Thoracic aorta (tissue), 2 donors: ENCODE results near the gene SLC6A7. TPM values are rescaled to one million over a fixed set of nuclear protein-coding genes. Genes with fewer than 3 reads are reported as not detected.

Experiments used
- ATAC-seq: fragments of 150-250 bp; one replicate; pipeline ENCODE4 v1.8.0; 2017; ENCODE audit warnings: low read depth; ENCODE audit not compliant: insufficient number of reproducible peaks, low FRiP score
- DNase-seq: peaks from one replicate; pipeline ENCODE4 v3.0.0-alpha.2; 2020; ENCODE audit warnings: low spot score
- H3K27ac ChIP-seq, 2 donors: fragments of 200-600 bp; sonication (generic); 1 replicate in 1 of 2; 2 replicates in 1 of 2; pipeline ENCODE4 v1.5.1; 2016; ENCODE audit warnings: mild to moderate bottlenecking in 2 of 2, moderate library complexity in 2 of 2
- H3K27me3 ChIP-seq: fragments of 200-600 bp; sonication (generic); replicated peaks from 2 replicates; pipeline ENCODE4 v1.6.0; 2016; ENCODE audit warnings: mild to moderate bottlenecking; ENCODE audit not compliant: insufficient read depth
- H3K36me3 ChIP-seq: fragments of 200-600 bp; sonication (generic); one replicate; pipeline ENCODE4 v1.5.1; 2016
- H3K4me1 ChIP-seq, 2 donors: fragments of 200-600 bp; sonication (generic); 1 replicate in 1 of 2; 2 replicates in 1 of 2; pipeline versions ENCODE4 v1.5.1 to v1.6.0; 2016; ENCODE audit warnings: low read depth in 2 of 2, mild to moderate bottlenecking in 1 of 2; ENCODE audit not compliant: control insufficient read depth in 1 of 2
- H3K4me3 ChIP-seq: fragments of 200-600 bp; sonication (generic); 2 replicates; pipeline ENCODE4 v1.5.1; 2016; ENCODE audit warnings: mild to moderate bottlenecking
- H3K9me3 ChIP-seq: fragments of 200-600 bp; sonication (generic); 2 replicates; pipeline ENCODE4 v1.5.1; 2016
- total RNA-seq, 2 donors: library from RNA; depleted of rRNA; stranded (reverse); fragments of >200 nt; gene quantifications; one replicate each; pipeline versions ENCODE4 v1.1.0 to v1.2.3, GENCODE V29; 2016
- TF ChIP-seq, protein P1 (sequence below): fragments of 200-600 bp; sonication (generic); IDR thresholded peaks from one replicate; pipeline ENCODE4 v1.5.1; 2019; ENCODE audit warnings: antibody characterized with exemption

Gene SLC6A7
- total RNA-seq, 2 donors from 2014 or later, result not detected

- no peaks in the 10 kb centered on the region for H3K36me3 ChIP-seq
- DNase-seq, result no peak
- no peaks in the 10 kb centered on the region for H3K9me3 ChIP-seq
- peaks cover 8 to 22% of the 10 kb centered on the region in 2 donors for H3K4me1 ChIP-seq
- TF ChIP-seq, protein P1, sequence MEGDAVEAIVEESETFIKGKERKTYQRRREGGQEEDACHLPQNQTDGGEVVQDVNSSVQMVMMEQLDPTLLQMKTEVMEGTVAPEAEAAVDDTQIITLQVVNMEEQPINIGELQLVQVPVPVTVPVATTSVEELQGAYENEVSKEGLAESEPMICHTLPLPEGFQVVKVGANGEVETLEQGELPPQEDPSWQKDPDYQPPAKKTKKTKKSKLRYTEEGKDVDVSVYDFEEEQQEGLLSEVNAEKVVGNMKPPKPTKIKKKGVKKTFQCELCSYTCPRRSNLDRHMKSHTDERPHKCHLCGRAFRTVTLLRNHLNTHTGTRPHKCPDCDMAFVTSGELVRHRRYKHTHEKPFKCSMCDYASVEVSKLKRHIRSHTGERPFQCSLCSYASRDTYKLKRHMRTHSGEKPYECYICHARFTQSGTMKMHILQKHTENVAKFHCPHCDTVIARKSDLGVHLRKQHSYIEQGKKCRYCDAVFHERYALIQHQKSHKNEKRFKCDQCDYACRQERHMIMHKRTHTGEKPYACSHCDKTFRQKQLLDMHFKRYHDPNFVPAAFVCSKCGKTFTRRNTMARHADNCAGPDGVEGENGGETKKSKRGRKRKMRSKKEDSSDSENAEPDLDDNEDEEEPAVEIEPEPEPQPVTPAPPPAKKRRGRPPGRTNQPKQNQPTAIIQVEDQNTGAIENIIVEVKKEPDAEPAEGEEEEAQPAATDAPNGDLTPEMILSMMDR, result no peak
- no peak for ATAC-seq
- H3K27ac ChIP-seq, result no peak overlapping the region
- no peak overlapping the region for H3K4me3 ChIP-seq
- H3K27me3 ChIP-seq, result no peaks in the 10 kb centered on the region
Measured at GRCh38 chr5:150166037-150166649, 23.7 kb upstream of the SLC6A7 start.

GRCh38 chr5:150166650-150167511 lies 23.0 kb upstream of the SLC6A7 start, which contains the start of gene CDX1:
Gene CDX1, plus strand, starts transcription at chr5:150166778. Its CDS starts 99 bp downstream, at chr5:150166877.
- TF ChIP-seq, protein P1, result no peak
- Histone ChIP-seq H3K9me3 (no peaks in the 10 kb centered on the region), H3K36me3 (no peaks in the 10 kb centered on the region), H3K27me3 (no peaks in the 10 kb centered on the region), H3K27ac (no peak within 1 kb of the TSS), H3K4me3 (no peak within 1 kb of the TSS), H3K4me1 (peaks cover 8 to 18% of the 10 kb centered on the region in 2 donors)
- ATAC-seq (no peak), DNase-seq (no peak)

- DNase-seq (no peak), ATAC-seq (no peak)
- Histone ChIP-seq H3K4me1 (peaks cover 8 to 12% of the 10 kb centered on the region in 2 donors), H3K27me3 (no peaks in the 10 kb centered on the region), H3K4me3 (no peak overlapping the region), H3K27ac (no peak overlapping the region), H3K9me3 (no peaks in the 10 kb centered on the region), H3K36me3 (no peaks in the 10 kb centered on the region)
- TF ChIP-seq, protein P1, result no peak
Measured at GRCh38 chr5:150167512-150167850, 22.4 kb upstream of the SLC6A7 start.

DNA sequence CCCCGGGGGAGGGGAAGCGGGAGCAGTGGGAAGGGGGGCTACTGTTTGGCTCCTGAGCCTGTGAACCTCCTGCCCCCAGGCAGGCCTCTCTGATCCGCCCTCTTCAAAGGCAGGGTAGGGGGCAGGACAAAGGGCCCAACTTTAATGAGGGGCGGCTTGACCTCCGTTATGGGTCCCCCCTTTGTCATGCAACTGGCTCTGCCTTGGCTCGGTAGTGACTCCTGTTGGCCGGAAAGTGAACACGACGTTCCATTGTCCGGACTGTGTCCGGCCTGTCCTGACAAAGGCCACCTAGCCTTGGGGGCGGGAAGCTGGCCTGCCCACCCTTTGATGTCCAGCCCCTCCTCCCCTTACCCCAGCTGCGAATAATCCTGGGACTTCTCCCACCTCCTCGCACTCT lies 22.0 kb upstream of the SLC6A7 start:
- no peak for DNase-seq
- Histone ChIP-seq H3K9me3 (no peaks in the 10 kb centered on the region), H3K27ac (no peak overlapping the region), H3K36me3 (no peaks in the 10 kb centered on the region), H3K4me1 (peaks cover 8 to 10% of the 10 kb centered on the region in 2 donors), H3K27me3 (no peaks in the 10 kb centered on the region), H3K4me3 (no peak overlapping the region)
- TF ChIP-seq, protein P1, result no peak
- no peak for ATAC-seq

DNA sequence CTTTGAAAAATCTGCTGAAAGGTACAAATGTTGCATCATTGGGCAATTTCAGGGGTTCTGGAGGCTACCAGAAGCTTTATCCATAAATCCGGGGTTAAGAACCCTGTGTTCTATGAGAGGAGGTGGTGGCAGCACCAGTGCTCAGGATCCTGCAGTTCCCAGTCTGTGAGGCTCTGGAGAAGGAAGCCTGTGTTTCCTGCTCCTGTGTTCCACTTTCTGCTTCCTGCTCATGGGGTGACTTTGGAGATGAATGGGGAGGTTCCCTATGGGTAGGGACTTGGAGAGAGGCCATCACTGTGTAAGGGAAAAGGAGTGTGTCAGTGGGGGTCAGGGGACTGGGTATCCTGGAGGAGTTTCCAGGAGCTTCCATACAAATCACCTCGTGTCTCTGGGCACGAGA lies 21.0 kb upstream of the SLC6A7 start:
- H3K27ac ChIP-seq, result no peak overlapping the region
- TF ChIP-seq, protein P1, result no peak
- H3K4me3 ChIP-seq, result no peak overlapping the region
- no peaks in the 10 kb centered on the region for H3K9me3 ChIP-seq
- H3K36me3 ChIP-seq, result no peaks in the 10 kb centered on the region
- no peak for ATAC-seq
- peaks cover under 1 to 1% of the 10 kb centered on the region in 2 donors for H3K4me1 ChIP-seq
- DNase-seq, result no peak
- no peaks in the 10 kb centered on the region for H3K27me3 ChIP-seq
